Measurements from ENCODE around the gene E2F1.

E2F1 gene

DNA sequence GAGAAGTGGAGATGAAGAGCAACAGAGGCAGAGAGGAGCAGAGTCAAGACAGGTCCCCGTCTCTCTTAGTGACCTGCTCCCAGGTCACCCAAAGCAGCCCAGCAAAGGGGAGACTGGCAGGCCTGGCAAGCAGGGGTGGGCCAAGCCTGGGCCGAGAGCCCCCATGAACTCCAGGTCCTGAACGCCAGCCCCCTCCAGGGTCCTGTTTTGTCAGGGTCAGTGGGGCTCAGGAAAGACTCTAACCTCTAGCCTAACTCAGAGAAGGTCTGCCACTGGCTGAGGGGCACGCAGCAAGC, 13.1 kb downstream of the E2F1 start:
- H3K4me1 ChIP-seq (ENCODE audit: control insufficient read depth in 1 of 2, insufficient read depth in 2 of 2, low read length in 2 of 2), result peaks cover 19 to 22% of the 10 kb centered on the region in 2 experiments
- peak overlapping the region; percentile 94 for H3K4me2 ChIP-seq (ENCODE audit: low read length)
- H3K14ac ChIP-seq (ENCODE audit: low read length), result peak overlapping the region; percentile 93
- H3K79me2 ChIP-seq (ENCODE audit: control insufficient read depth, insufficient read depth, low read length, poor library complexity), result peaks cover 10% of the 10 kb centered on the region
- peak overlapping the region; percentile 77 for H4K91ac ChIP-seq (ENCODE audit: low read depth, low read length)
- peak overlapping the region; percentile 50 for H3K4ac ChIP-seq (ENCODE audit: low read depth, low read length)
- peaks cover 47 to 48% of the 10 kb centered on the region in 2 experiments for H3K36me3 ChIP-seq (ENCODE audit: control insufficient read depth in 1 of 2, insufficient read depth in 2 of 2, low read length in 2 of 2)
- no peak overlapping the region for H2BK5ac ChIP-seq (ENCODE audit: low read depth, low read length, poor library complexity)
- no peaks in the 10 kb centered on the region for H3K27me3 ChIP-seq (ENCODE audit: insufficient read depth, low read length)
- H3K27ac ChIP-seq (ENCODE audit: low read depth, low read length), result no peak overlapping the region
- H2AK5ac ChIP-seq (ENCODE audit: low read length), result peak overlapping the region; percentile 83
- no peak overlapping the region for H3K23ac ChIP-seq (ENCODE audit: low read length)
- H3K18ac ChIP-seq (ENCODE audit: low read length), result peak overlapping the region; percentile 93
- no peak overlapping the region for H2AFZ ChIP-seq (ENCODE audit: insufficient read depth, low read length, poor library complexity)
- DNase-seq, result no peak
- no peak overlapping the region for H3K9ac ChIP-seq (ENCODE audit: low read length)
- H2BK12ac ChIP-seq (ENCODE audit: low read length), result peak overlapping the region; percentile 69
- H3K79me1 ChIP-seq (ENCODE audit: low read length), result peaks cover 17% of the 10 kb centered on the region
- peak overlapping the region; percentile 3 for H4K8ac ChIP-seq (ENCODE audit: low read depth, low read length)
- H4K12ac ChIP-seq (ENCODE audit: low read depth, low read length), result peak overlapping the region; percentile 45
- H3K4me3 ChIP-seq (ENCODE audit: low read depth, low read length), result peak overlapping the region; percentile 71
- H2BK120ac ChIP-seq (ENCODE audit: insufficient read depth, low read length, poor library complexity), result peak overlapping the region; percentile 21
- peaks cover 4% of the 10 kb centered on the region for H3K9me3 ChIP-seq (ENCODE audit: insufficient read depth, low read depth, low read length)
- WGBS (ENCODE audit: extremely low coverage, insufficient coverage, insufficient read length), result no CpG with 5 or more reads among the region's 4 CpGs

DNA sequence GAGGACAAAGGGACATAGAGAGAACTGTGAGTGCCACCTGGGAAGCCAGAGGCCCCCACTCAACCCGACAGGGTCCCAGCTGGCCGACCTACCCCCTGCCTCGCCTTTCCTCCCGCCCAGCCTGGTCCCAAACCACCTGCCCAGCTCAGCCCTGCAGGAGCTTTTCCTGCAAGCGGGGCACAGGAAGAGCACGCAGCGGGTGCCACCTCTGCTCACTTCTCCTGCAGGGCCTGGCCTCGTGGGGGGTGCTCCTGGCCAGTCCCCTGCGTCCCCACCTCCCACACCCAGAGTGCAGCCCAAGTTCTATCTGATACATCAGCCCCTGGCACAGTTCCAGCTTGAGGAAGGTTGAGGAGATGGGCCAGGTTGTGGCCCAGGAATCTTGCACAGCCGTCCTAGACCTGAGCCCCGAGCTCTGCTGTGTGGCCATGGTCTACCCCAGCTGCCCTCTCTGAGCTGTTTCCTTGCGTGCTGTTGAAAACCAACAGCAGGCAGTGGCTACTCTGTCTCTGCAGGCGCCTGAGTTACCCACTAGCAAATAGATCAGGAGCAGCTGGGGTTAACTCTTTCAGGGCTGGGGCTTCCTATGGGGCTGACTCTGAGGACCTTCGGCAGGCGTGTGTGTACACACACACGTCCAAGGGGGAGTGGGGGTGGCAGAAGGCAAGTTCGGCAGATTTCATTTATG, 13.6 kb downstream of the E2F1 start:
- H2BK5ac ChIP-seq (ENCODE audit: low read depth, low read length, poor library complexity), result no peak overlapping the region
- DNase-seq, result no peak
- H3K4me1 ChIP-seq (ENCODE audit: control insufficient read depth in 1 of 2, insufficient read depth in 2 of 2, low read length in 2 of 2), result peaks cover 19 to 22% of the 10 kb centered on the region in 2 experiments
- peak overlapping the region; percentile 77 for H4K91ac ChIP-seq (ENCODE audit: low read depth, low read length)
- peaks cover 4% of the 10 kb centered on the region for H3K9me3 ChIP-seq (ENCODE audit: insufficient read depth, low read depth, low read length)
- H3K23ac ChIP-seq (ENCODE audit: low read length), result no peak overlapping the region
- peak overlapping the region; percentile 52 for H2AK5ac ChIP-seq (ENCODE audit: low read length)
- no peak overlapping the region for H3K9ac ChIP-seq (ENCODE audit: low read length)
- H3K36me3 ChIP-seq (ENCODE audit: control insufficient read depth in 1 of 2, insufficient read depth in 2 of 2, low read length in 2 of 2), result peaks cover 49 to 50% of the 10 kb centered on the region in 2 experiments
- H2BK120ac ChIP-seq (ENCODE audit: insufficient read depth, low read length, poor library complexity), result no peak overlapping the region
- peak overlapping the region; percentile 20 for H2BK12ac ChIP-seq (ENCODE audit: low read length)
- H3K4me2 ChIP-seq (ENCODE audit: low read length), result peak overlapping the region; percentile 94
- peak overlapping the region; percentile 2 for H3K18ac ChIP-seq (ENCODE audit: low read length)
- H3K27me3 ChIP-seq (ENCODE audit: insufficient read depth, low read length), result no peaks in the 10 kb centered on the region
- H3K79me1 ChIP-seq (ENCODE audit: low read length), result peaks cover 17% of the 10 kb centered on the region
- peak overlapping the region; percentile 93 for H3K14ac ChIP-seq (ENCODE audit: low read length)
- peak overlapping the region; percentile 12 for H4K12ac ChIP-seq (ENCODE audit: low read depth, low read length)
- WGBS (ENCODE audit: extremely low coverage, insufficient coverage, insufficient read length), result no CpG with 5 or more reads among the region's 17 CpGs
- no peak overlapping the region for H3K4ac ChIP-seq (ENCODE audit: low read depth, low read length)
- H3K79me2 ChIP-seq (ENCODE audit: control insufficient read depth, insufficient read depth, low read length, poor library complexity), result peaks cover 10% of the 10 kb centered on the region
- no peak overlapping the region for H2AFZ ChIP-seq (ENCODE audit: insufficient read depth, low read length, poor library complexity)
- no peak overlapping the region for H3K4me3 ChIP-seq (ENCODE audit: low read depth, low read length)
- no peak overlapping the region for H4K8ac ChIP-seq (ENCODE audit: low read depth, low read length)
- H3K27ac ChIP-seq (ENCODE audit: low read depth, low read length), result no peak overlapping the region

DNA sequence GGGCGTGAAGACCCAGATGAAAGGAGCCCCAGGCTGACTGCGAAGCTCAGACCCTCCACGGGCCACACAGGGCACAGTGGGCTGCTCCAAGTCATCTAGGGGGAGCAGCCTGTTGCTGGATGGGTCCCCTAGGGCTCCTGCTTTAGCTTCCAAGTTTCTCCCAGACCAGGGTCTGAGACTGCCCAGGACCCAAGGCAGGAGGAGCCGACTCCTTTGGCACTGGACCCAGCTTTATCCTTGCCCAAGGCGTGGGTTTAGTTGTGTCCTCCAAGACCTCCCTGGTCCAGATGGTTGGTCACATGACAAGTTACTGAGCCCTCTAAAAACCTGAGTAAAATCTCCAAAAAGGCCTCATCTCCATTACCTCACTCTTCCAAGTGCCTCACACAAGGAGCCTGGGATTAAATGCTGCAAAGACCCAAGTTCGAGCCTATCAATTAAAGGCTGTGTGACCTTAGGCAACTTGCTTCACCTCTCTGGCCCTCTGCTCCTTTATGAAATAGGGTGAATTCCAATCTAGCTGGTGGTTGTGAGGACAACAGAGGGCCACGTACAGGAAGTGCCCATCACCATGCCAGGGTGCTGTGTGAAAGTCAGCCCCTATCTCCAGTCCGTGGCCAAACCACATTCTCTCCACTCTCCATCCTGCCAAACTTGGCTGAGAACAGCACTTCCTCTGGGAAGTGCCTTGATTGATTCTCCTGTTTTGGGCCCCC, 14.5 kb downstream of the E2F1 start:
- H3K14ac ChIP-seq (ENCODE audit: low read length), result no peak overlapping the region
- no peak overlapping the region for H2BK5ac ChIP-seq (ENCODE audit: low read depth, low read length, poor library complexity)
- H3K9ac ChIP-seq (ENCODE audit: low read length), result no peak overlapping the region
- H3K4me2 ChIP-seq (ENCODE audit: low read length), result no peak overlapping the region
- H4K8ac ChIP-seq (ENCODE audit: low read depth, low read length), result no peak overlapping the region
- H3K4me3 ChIP-seq (ENCODE audit: low read depth, low read length), result no peak overlapping the region
- H3K9me3 ChIP-seq (ENCODE audit: insufficient read depth, low read depth, low read length), result peaks cover 4% of the 10 kb centered on the region
- no peak overlapping the region for H2AFZ ChIP-seq (ENCODE audit: insufficient read depth, low read length, poor library complexity)
- no peak overlapping the region for H2BK12ac ChIP-seq (ENCODE audit: low read length)
- H2AK5ac ChIP-seq (ENCODE audit: low read length), result no peak overlapping the region
- peaks cover 10% of the 10 kb centered on the region for H3K79me2 ChIP-seq (ENCODE audit: control insufficient read depth, insufficient read depth, low read length, poor library complexity)
- peaks cover 22% of the 10 kb centered on the region in 2 experiments for H3K4me1 ChIP-seq (ENCODE audit: control insufficient read depth in 1 of 2, insufficient read depth in 2 of 2, low read length in 2 of 2)
- H4K12ac ChIP-seq (ENCODE audit: low read depth, low read length), result no peak overlapping the region
- H2BK120ac ChIP-seq (ENCODE audit: insufficient read depth, low read length, poor library complexity), result no peak overlapping the region
- no peak overlapping the region for H3K4ac ChIP-seq (ENCODE audit: low read depth, low read length)
- WGBS (ENCODE audit: extremely low coverage, insufficient coverage, insufficient read length), result no CpG with 5 or more reads among the region's 8 CpGs
- H4K91ac ChIP-seq (ENCODE audit: low read depth, low read length), result no peak overlapping the region
- no peak overlapping the region for H3K27ac ChIP-seq (ENCODE audit: low read depth, low read length)
- no peak overlapping the region for H3K18ac ChIP-seq (ENCODE audit: low read length)
- no peak for DNase-seq
- H3K79me1 ChIP-seq (ENCODE audit: low read length), result peaks cover 17% of the 10 kb centered on the region
- no peaks in the 10 kb centered on the region for H3K27me3 ChIP-seq (ENCODE audit: insufficient read depth, low read length)
- peaks cover 48 to 54% of the 10 kb centered on the region in 2 experiments for H3K36me3 ChIP-seq (ENCODE audit: control insufficient read depth in 1 of 2, insufficient read depth in 2 of 2, low read length in 2 of 2)
- no peak overlapping the region for H3K23ac ChIP-seq (ENCODE audit: low read length)

DNA sequence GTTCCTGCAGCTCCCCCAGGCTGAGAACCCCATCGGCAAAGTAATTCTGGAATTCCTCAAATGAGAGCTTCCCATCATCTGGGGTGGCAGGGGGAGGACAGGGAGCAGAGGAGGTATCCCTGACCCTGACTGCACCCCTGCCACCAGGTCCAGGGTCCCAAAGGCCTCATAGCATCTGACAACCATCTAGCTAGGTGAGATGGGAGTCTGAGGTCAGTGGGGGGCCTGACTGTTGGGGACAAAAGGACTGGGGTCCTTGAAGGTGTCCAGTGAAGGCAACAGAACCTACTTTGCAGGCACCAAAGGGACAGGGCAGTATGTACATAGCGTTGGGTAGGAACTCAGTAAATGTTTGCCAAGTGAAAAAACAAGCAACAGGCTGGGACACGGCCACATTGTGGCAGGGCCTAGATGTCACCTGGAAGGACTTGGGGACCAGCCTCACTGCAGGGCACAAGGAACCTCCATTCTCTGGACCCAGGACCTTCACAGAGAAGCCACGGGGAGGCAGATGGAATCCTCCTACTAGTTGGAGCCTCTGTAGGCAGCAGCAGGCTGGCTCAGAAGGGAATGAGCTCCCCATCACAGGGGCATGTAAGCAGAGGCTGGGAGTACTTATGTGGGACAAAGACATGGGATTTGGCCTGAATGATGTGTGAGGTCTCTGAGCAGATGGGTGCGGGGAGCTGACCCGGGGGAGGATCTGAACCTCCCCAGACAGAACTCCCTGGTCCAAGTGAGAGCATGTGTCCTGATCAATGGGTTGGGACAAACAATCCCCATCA, 15.3 kb downstream of the E2F1 start:
- no peak overlapping the region for H2BK5ac ChIP-seq (ENCODE audit: low read depth, low read length, poor library complexity)
- H3K36me3 ChIP-seq (ENCODE audit: control insufficient read depth in 1 of 2, insufficient read depth in 2 of 2, low read length in 2 of 2), result peaks cover 42 to 52% of the 10 kb centered on the region in 2 experiments
- WGBS (ENCODE audit: extremely low coverage, insufficient coverage, insufficient read length), result no CpG with 5 or more reads among the region's 6 CpGs

More for the DNA sequence above, 15.3 kb downstream of the E2F1 start:
- Histone ChIP-seq H3K4me1 (ENCODE audit: control insufficient read depth in 1 of 2, insufficient read depth in 2 of 2, low read length in 2 of 2) (peaks cover 22% of the 10 kb centered on the region in 2 experiments), H3K18ac (ENCODE audit: low read length) (no peak overlapping the region), H3K4me2 (ENCODE audit: low read length) (no peak overlapping the region), H4K12ac (ENCODE audit: low read depth, low read length) (no peak overlapping the region), H2BK12ac (ENCODE audit: low read length) (no peak overlapping the region), H3K9me3 (ENCODE audit: insufficient read depth, low read depth, low read length) (peaks cover 2% of the 10 kb centered on the region), H3K27ac (ENCODE audit: low read depth, low read length) (no peak overlapping the region), H3K9ac (ENCODE audit: low read length) (no peak overlapping the region), H3K79me2 (ENCODE audit: control insufficient read depth, insufficient read depth, low read length, poor library complexity) (peaks cover 10% of the 10 kb centered on the region), H3K4ac (ENCODE audit: low read depth, low read length) (no peak overlapping the region), H3K4me3 (ENCODE audit: low read depth, low read length) (no peak overlapping the region), H4K91ac (ENCODE audit: low read depth, low read length) (no peak overlapping the region), H3K27me3 (ENCODE audit: insufficient read depth, low read length) (no peaks in the 10 kb centered on the region), H3K79me1 (ENCODE audit: low read length) (peaks cover 17% of the 10 kb centered on the region), H3K14ac (ENCODE audit: low read length) (no peak overlapping the region), H3K23ac (ENCODE audit: low read length) (no peak overlapping the region), H2AFZ (ENCODE audit: insufficient read depth, low read length, poor library complexity) (no peak overlapping the region), H4K8ac (ENCODE audit: low read depth, low read length) (no peak overlapping the region), H2AK5ac (ENCODE audit: low read length) (no peak overlapping the region), H2BK120ac (ENCODE audit: insufficient read depth, low read length, poor library complexity) (no peak overlapping the region)
- no peak for DNase-seq

All from trophoblast cell (in vitro differentiated cells and primary cell).